KMS-11 (cell line): Measurements from ENCODE around the gene GRM8.

Source experiments
- H2AFZ ChIP-seq: fragments of 200-600 bp; sonication (generic); 2 replicates; pipeline ENCODE4 v1.6.1; 2016; ENCODE audit warnings: antibody characterized with exemption, mixed run types, low read depth
- H3K27ac ChIP-seq: fragments of 200-600 bp; sonication (generic); 2 replicates; pipeline ENCODE4 v1.6.1; 2016; ENCODE audit warnings: mild to moderate bottlenecking, mixed run types
- H3K27me3 ChIP-seq: fragments of 200-600 bp; sonication (generic); 2 replicates; pipeline ENCODE4 v1.6.1; 2017; ENCODE audit warnings: mild to moderate bottlenecking, low read depth, mixed run types, moderate library complexity; ENCODE audit not compliant: insufficient read depth
- H3K36me3 ChIP-seq: fragments of 200-600 bp; sonication (generic); 2 replicates; pipeline ENCODE4 v1.6.1; 2017; ENCODE audit warnings: mild to moderate bottlenecking, mixed run types; ENCODE audit not compliant: insufficient read depth
- H3K4me1 ChIP-seq: fragments of 200-600 bp; sonication (generic); 2 replicates; pipeline ENCODE4 v1.6.1; 2016; ENCODE audit warnings: mild to moderate bottlenecking, low read depth, mixed run types; ENCODE audit not compliant: poor library complexity, severe bottlenecking
- H3K4me2 ChIP-seq: fragments of 200-600 bp; sonication (generic); 2 replicates; pipeline ENCODE4 v1.7.0; 2016; ENCODE audit warnings: mild to moderate bottlenecking, mixed run types
- H3K4me3 ChIP-seq: fragments of 200-600 bp; sonication (generic); IDR thresholded peaks from 2 replicates; pipeline ENCODE4 v1.6.1; 2017; ENCODE audit warnings: low read depth, low read length, mixed read lengths; ENCODE audit not compliant: insufficient read depth
- H3K79me2 ChIP-seq: fragments of 200-600 bp; sonication (generic); 2 replicates; pipeline ENCODE4 v1.6.1; 2016; ENCODE audit warnings: low read depth, mixed run types; ENCODE audit not compliant: insufficient read depth
- H3K9ac ChIP-seq: fragments of 200-600 bp; sonication (generic); 2 replicates; pipeline ENCODE4 v1.6.1; 2016; ENCODE audit warnings: mild to moderate bottlenecking, mixed run types
- H4K20me1 ChIP-seq: fragments of 200-600 bp; sonication (generic); 2 replicates; pipeline ENCODE4 v1.6.1; 2016; ENCODE audit warnings: mild to moderate bottlenecking, mixed run types; ENCODE audit not compliant: insufficient read depth
- TF ChIP-seq, protein P1 (sequence below): fragments of 200-600 bp; sonication (generic); conservative IDR thresholded peaks from 2 replicates; pipeline ENCODE4 v1.6.1; 2017; ENCODE audit warnings: low read depth, mild to moderate bottlenecking, antibody characterized with exemption, low read length, moderate library complexity, mixed read lengths

GRM8 gene

GRCh38 chr7:126419047-126419446 is 833.7 kb downstream of the GRM8 start:
- TF ChIP-seq, protein P1, sequence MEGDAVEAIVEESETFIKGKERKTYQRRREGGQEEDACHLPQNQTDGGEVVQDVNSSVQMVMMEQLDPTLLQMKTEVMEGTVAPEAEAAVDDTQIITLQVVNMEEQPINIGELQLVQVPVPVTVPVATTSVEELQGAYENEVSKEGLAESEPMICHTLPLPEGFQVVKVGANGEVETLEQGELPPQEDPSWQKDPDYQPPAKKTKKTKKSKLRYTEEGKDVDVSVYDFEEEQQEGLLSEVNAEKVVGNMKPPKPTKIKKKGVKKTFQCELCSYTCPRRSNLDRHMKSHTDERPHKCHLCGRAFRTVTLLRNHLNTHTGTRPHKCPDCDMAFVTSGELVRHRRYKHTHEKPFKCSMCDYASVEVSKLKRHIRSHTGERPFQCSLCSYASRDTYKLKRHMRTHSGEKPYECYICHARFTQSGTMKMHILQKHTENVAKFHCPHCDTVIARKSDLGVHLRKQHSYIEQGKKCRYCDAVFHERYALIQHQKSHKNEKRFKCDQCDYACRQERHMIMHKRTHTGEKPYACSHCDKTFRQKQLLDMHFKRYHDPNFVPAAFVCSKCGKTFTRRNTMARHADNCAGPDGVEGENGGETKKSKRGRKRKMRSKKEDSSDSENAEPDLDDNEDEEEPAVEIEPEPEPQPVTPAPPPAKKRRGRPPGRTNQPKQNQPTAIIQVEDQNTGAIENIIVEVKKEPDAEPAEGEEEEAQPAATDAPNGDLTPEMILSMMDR, result no peak
- Histone ChIP-seq H3K36me3 (no peaks in the 10 kb centered on the region), H2AFZ (no peak overlapping the region), H3K4me2 (no peak overlapping the region), H3K27me3 (no peaks in the 10 kb centered on the region), H3K4me3 (no peak overlapping the region), H3K4me1 (no peaks in the 10 kb centered on the region), H3K27ac (no peak overlapping the region), H4K20me1 (no peaks in the 10 kb centered on the region), H3K9ac (no peak overlapping the region), H3K79me2 (no peaks in the 10 kb centered on the region)

DNA sequence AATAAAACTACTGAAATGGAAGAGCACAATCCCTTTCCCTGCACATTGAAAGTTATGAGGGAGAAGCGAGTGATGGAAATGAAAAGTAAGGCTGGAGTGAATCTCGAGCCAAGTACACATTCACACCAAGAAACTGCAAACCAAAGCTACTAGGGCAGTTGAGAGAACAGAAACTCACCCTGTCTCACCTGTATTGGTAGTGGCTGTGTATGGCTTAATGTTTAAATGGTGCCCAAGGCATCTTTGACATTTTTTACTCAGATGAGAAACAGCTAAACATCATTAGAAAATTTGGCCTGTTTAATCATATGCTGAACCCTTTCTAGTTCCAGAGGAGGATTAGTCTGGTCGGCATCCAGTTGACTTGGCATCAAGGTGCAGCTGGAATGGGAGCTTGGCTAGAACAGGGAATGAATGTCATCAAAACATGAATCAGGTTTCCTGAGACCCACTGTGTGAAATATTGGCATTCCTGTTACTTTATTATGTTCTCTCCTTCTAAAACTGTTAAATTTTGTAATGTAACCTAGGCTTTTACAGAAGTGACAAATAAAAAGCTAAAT is 840.8 kb downstream of the GRM8 start:
- Histone ChIP-seq H2AFZ (peak overlapping the region; percentile 53; the same call in 1 of the 2 replicates), H3K9ac (no peak overlapping the region), H4K20me1 (no peaks in the 10 kb centered on the region), H3K36me3 (no peaks in the 10 kb centered on the region), H3K27me3 (no peaks in the 10 kb centered on the region), H3K27ac (peak overlapping the region; percentile 21; the same call in 1 of the 2 replicates), H3K4me3 (no peak overlapping the region), H3K4me2 (peak overlapping the region; percentile 22), H3K4me1 (peaks cover 8% of the 10 kb centered on the region), H3K79me2 (no peaks in the 10 kb centered on the region)
- TF ChIP-seq, protein P1, result no peak

- Histone ChIP-seq H3K36me3 (no peaks in the 10 kb centered on the region), H4K20me1 (no peaks in the 10 kb centered on the region), H3K27me3 (no peaks in the 10 kb centered on the region), H2AFZ (peak overlapping the region; percentile 53; the same call in 1 of the 2 replicates), H3K27ac (peak overlapping the region; percentile 21; the same call in 1 of the 2 replicates), H3K79me2 (no peaks in the 10 kb centered on the region), H3K9ac (no peak overlapping the region), H3K4me2 (peak overlapping the region; percentile 22), H3K4me1 (peaks cover 8% of the 10 kb centered on the region), H3K4me3 (no peak overlapping the region)
- TF ChIP-seq, protein P1, result no peak
These were observed 841.5 kb downstream of the GRM8 start for GRCh38 chr7:126411032-126411820.

DNA sequence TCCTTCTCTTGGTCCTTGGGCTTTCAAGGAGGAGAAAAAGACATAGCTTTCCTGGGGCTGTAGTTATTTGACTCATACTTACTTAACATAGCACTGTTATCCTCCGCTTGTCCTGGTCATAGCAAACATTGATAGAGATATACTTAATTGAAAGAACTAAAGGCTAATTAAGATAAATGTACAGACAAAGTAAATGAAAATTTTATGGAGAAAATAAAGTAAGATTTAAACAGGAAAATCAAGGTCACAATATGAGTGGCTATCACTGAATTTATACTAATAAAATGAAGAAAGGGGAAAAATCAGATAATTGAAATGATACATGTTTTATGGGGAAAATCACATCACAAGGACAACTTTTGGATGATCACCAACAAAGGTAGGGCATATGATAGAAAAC is 849.7 kb downstream of the GRM8 start:
- H2AFZ ChIP-seq, result no peak overlapping the region
- H3K27me3 ChIP-seq, result no peaks in the 10 kb centered on the region
- H3K36me3 ChIP-seq, result no peaks in the 10 kb centered on the region
- H3K27ac ChIP-seq, result no peak overlapping the region
- H3K4me3 ChIP-seq, result no peak overlapping the region
- TF ChIP-seq, protein P1, result no peak
- H3K4me1 ChIP-seq, result no peaks in the 10 kb centered on the region
- H3K4me2 ChIP-seq, result no peak overlapping the region
- H4K20me1 ChIP-seq, result no peaks in the 10 kb centered on the region
- no peak overlapping the region for H3K9ac ChIP-seq
- no peaks in the 10 kb centered on the region for H3K79me2 ChIP-seq
